Measurements from ENCODE around the gene TBXT.
"Not testable (repeated sequence)": the region's sequence is repeated elsewhere in the genome, so short reads cannot be mapped to it uniquely, and the experiment has no call there.

The TBXT gene

DNA sequence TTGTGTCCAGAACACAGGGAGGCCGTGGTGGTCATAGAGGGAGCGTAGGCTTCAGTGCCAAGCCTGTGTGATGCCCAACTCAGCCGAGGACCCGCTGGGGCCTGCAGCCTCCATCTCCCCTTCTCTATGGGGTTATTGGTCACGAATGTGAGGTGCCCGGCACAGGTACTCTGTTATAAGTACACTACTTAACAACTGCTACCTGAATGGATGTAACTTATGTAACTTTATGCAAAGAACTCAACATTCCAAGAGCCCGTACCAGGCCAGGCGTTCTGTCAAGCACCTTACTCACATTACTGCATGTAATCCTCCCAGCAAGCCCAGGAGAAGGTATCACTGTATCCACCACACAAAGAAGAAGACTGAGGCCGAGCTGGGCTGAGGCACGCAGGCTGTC, 24.5 kb upstream of the TBXT start:
- H3K9me3 Mint-ChIP-seq: peaks cover 3% of the 10 kb centered on the region
- no peaks in the 10 kb centered on the region for H3K4me1 Mint-ChIP-seq (ENCODE audit: low read depth)
- H3K4me3 Mint-ChIP-seq: no peak overlapping the region
- no peak overlapping the region for H3K27ac Mint-ChIP-seq
- no peaks in the 10 kb centered on the region for H3K27me3 Mint-ChIP-seq
- no peaks in the 10 kb centered on the region for H3K36me3 Mint-ChIP-seq (ENCODE audit: low read depth)

DNA sequence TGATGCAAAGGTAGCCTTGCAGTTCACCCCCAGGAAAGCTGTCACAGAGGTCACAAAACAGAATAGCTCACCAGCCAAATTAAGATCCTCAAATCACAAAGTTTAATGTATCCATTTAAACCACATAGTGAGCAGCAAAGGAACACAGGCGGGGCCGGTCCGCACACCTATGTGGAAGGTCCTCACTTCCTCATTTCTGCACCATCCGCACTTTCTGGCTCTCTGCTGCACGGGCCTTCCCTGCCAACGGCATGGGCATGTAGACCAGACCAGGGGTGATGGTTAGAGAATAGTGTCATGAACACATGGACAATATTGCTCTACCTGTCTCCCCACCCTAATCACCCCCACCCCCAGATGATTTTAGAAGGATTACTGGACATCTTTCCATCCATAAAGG, 12.1 kb upstream of the TBXT start:
- Mint-ChIP-seq H3K27ac (no peak overlapping the region), H3K4me1 (ENCODE audit: low read depth) (no peaks in the 10 kb centered on the region), H3K9me3 (no peaks in the 10 kb centered on the region), H3K4me3 (no peak overlapping the region), H3K27me3 (peaks cover 25% of the 10 kb centered on the region), H3K36me3 (ENCODE audit: low read depth) (no peaks in the 10 kb centered on the region)

DNA sequence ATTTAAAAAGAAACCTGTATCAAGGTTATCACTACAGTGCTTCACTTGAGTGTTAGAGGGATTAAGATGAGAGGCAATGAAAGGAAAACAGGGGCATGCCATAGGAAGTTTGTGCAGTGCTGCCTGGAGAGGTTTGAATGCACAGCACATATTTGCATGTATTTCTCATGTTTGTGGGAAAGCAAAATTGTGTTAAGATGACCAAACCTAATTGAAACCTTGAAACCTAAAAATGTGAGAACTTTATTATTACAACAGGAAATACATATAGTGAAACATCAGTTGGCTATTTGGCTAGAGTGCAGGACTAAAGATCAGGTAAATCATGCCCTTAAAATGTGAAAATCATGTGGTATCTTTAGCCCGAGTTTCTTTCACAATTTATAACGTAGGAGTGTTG, 8.5 kb upstream of the TBXT start:
- Mint-ChIP-seq H3K4me1 (ENCODE audit: low read depth) (no peaks in the 10 kb centered on the region), H3K27ac (no peak overlapping the region), H3K27me3 (peaks cover 7% of the 10 kb centered on the region), H3K9me3 (no peaks in the 10 kb centered on the region), H3K4me3 (no peak overlapping the region), H3K36me3 (ENCODE audit: low read depth) (no peaks in the 10 kb centered on the region)

DNA sequence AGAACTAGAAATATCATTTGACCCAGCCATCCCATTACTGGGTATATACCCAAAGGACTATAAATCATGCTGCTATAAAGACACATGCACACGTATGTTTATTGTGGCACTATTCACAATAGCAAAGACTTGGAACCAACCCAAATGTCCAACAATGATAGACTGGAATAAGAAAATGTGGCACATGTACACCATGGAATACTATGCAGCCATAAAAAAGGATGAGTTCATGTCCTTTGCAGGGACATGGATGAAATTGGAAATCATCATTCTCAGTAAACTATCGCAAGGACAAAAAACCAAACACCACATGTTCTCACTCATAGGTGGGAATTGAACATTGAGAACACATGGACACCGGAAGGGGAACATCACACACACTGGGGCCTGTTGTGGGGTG, 7.4 kb upstream of the TBXT start:
- not testable (repeated sequence) for H3K36me3 Mint-ChIP-seq (ENCODE audit: low read depth); H3K4me3 Mint-ChIP-seq
- H3K27me3 Mint-ChIP-seq: peaks cover 15% of the 10 kb centered on the region

DNA sequence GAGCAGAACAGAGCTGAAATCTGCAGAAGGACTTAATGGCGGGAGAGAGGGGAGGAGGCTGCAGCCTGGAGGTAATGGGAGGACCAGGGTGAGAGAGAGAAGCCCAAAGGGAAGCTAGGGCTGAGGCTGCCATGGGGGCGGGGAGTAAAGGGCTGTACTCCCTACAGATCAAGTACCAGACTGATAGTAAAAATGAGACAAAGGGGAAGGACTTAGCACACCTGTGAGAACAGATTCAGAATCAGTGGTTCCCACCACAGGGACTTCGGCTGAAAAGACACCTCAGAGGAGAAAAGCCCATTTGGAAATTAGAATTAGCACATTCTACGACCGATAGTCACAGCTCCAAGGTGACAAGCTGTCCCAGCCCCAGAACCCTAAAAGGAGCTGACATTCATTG, 6.4 kb upstream of the TBXT start:
- Mint-ChIP-seq H3K27me3 (peaks cover 24% of the 10 kb centered on the region), H3K27ac (no peak overlapping the region), H3K4me3 (no peak overlapping the region), H3K4me1 (ENCODE audit: low read depth) (no peaks in the 10 kb centered on the region), H3K36me3 (ENCODE audit: low read depth) (no peaks in the 10 kb centered on the region), H3K9me3 (no peaks in the 10 kb centered on the region)

More for the DNA sequence above, 7.4 kb upstream of the TBXT start:
- not testable (repeated sequence) for H3K4me1 Mint-ChIP-seq (ENCODE audit: low read depth); H3K27ac Mint-ChIP-seq; H3K9me3 Mint-ChIP-seq

DNA sequence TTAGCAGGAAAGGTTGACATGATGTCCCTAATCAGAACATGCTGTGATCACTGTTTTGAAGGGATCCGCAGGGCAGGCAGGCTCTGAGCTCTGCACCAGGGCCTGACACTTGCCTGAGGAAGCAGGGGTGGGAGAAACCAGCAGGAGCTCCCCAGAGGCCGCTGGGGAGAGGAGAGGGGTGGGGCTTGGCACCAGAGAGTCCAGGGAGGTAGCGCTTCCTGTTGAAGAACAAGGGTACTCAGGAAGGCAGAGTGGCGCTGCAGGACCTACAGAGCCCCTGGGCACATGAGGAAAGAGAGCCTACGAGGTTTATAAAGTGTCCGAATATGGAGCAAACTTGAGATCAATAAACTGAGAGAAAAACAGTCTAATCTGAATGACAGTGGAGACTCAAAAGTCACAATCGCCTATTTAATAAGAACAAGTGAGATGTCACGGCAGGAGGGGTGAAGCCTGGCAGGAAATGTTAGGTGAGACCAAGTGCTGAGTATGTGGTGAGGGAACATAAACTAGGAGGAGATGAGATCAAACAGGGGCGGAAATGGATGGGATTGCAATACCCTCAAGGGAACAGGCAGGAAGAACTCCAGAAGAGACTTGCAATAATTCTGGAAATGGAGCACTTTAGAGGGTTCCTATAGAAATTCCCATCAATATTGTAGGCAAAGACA, 5.8 kb upstream of the TBXT start:
- H3K27ac Mint-ChIP-seq: no peak overlapping the region

DNA sequence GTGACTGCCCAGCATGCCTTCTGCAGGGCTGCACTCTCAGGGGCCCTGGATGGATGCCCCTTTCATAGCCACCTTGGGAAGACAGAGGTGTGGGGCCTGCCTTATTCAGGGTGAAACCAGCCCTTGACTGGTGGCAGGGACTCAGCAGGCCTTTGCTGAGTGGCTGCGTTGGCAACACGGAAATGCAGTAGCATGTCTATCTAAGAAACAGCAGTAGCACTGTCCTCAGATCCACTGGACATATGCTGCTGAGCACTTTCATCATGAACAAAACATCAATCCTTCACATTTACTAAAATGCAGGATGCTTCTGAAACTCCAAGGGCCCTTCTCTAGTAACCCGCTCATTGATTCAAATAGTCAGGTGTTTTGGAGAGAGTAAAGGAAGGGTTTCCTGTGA, 4.9 kb upstream of the TBXT start:
- Mint-ChIP-seq H3K9me3 (no peaks in the 10 kb centered on the region), H3K27ac (no peak overlapping the region), H3K4me3 (no peak overlapping the region), H3K4me1 (ENCODE audit: low read depth) (peaks cover 8% of the 10 kb centered on the region), H3K27me3 (peaks cover 32% of the 10 kb centered on the region), H3K36me3 (ENCODE audit: low read depth) (no peaks in the 10 kb centered on the region)

More for the DNA sequence above, 5.8 kb upstream of the TBXT start:
- no peaks in the 10 kb centered on the region for H3K9me3 Mint-ChIP-seq
- H3K27me3 Mint-ChIP-seq: peaks cover 29% of the 10 kb centered on the region
- H3K4me3 Mint-ChIP-seq: no peak overlapping the region
- H3K36me3 Mint-ChIP-seq (ENCODE audit: low read depth): no peaks in the 10 kb centered on the region
- peaks cover 5% of the 10 kb centered on the region for H3K4me1 Mint-ChIP-seq (ENCODE audit: low read depth)

DNA sequence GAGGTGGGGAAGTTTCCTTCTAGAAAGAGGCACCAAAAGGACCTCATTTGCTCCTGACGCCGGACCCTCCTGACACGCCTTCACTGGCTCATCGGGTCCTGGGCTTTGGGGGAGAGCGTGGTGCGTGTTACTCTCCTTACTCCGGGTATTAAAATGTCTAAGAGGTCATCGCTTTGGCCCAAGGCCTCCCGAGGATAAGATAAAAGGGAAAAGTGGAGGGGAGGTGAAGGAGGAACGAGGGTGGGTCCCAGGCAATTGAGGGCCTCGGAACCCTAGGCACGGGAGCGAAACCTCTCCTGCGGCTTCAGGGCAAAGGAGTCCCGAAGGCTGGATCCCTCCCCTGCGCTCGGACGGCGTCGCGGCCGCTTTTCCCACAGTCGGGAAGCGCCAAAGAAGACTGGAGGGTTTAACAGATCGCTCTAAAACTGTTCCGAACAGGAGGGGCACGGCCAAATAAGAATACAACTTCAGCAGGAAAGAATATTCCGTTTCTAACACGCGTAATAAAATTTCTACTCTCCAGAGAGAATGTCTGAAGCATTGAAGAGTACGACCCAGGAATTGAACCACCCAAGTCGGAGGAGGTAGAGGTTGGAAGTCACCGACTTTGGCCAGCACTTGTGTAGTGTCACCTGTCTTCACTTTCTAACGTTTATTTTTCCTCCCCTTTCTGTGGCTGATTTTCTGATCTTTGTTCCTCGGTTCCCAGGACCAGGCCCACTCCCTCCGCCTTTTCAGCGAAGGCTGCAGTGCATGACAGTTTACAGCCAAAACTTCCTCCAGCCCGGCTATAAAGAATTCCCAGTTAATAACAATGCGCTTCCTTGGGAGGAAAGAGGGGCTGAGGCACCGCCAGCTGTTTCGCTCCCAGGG, 2.1 kb upstream of the TBXT start:
- Mint-ChIP-seq H3K36me3 (ENCODE audit: low read depth) (no peaks in the 10 kb centered on the region), H3K27ac (no peak overlapping the region), H3K4me3 (no peak overlapping the region), H3K9me3 (no peaks in the 10 kb centered on the region), H3K27me3 (peaks cover 50% of the 10 kb centered on the region), H3K4me1 (ENCODE audit: low read depth) (peaks cover 14% of the 10 kb centered on the region)

DNA sequence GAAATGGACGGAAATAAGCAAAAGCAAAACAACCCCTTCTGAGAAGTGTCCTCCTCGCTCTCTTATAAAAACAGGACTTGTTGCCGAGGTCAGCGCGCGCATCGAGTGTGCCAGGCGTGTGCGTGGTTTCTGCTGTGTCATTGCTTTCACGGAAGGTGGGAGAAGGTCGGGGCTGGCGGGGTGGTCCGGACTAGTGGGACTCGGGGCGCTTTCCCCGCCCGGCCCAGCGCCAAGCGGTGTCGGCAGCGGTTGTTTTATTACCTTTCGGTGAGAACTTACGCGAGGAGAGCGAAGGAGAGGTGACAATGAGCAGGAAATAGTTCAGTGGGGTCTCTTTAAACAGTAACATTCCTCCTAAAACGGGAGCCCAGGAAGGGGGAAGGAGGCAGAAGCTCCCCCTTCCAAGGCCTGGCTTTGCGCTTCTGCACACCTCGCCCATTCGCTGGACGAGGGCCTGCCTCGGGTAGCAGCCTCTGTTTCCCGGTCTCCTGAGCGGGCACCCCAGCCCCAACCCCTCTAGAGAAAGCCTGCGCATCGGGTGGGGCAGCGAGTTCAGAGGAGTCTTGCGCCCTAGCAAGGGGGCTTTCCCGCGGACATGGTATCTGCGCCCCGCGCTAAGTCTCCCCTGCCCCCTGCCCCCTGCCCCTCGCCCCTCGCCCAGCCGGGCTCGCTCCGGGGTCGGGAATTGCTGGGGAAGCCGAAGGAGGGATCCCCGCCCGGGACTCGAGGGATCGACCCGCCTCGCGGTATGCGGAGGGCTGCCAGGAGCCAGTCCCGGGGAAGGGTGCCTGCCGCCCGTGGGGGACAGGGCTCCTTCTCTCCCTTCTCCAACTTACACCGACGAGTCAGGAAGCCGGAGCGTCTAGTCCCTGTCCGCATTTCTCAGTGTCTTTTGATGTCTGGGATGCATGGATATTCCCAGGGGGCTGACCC, 1.2 kb upstream of the TBXT start:
- Mint-ChIP-seq H3K4me1 (ENCODE audit: low read depth) (peaks cover 14% of the 10 kb centered on the region), H3K27me3 (peaks cover 59% of the 10 kb centered on the region), H3K36me3 (ENCODE audit: low read depth) (no peaks in the 10 kb centered on the region), H3K4me3 (peak overlapping the region; percentile 77), H3K27ac (peak overlapping the region; percentile 16), H3K9me3 (no peaks in the 10 kb centered on the region)

DNA sequence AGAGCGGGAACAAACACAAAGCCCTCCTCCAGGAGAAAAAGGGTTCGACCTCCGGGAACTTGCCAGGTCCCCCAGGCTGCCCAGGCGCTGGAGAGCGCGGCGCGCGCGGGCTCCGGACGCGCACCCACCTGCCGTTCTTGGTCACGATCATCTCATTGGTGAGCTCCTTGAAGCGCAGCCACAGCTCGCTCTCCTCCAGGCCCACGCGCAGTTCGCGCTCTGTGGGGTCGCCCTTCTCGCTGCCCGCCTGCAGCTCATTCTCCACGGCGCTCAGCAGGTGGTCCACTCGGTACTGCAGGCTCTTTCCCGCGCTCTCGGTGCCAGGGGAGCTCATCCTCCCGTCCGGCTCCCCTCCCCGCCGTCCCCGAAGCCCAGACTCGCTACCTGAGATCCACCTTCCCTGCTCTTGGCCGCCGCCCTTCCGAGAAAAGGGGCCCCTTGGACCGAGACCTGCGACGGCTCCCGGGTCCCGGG, 356 bp downstream of the TBXT start:
- Mint-ChIP-seq H3K4me3 (no peak overlapping the region), H3K4me1 (ENCODE audit: low read depth) (peaks cover 22% of the 10 kb centered on the region), H3K36me3 (ENCODE audit: low read depth) (no peaks in the 10 kb centered on the region), H3K9me3 (no peaks in the 10 kb centered on the region), H3K27ac (no peak overlapping the region), H3K27me3 (peaks cover 71% of the 10 kb centered on the region)

DNA sequence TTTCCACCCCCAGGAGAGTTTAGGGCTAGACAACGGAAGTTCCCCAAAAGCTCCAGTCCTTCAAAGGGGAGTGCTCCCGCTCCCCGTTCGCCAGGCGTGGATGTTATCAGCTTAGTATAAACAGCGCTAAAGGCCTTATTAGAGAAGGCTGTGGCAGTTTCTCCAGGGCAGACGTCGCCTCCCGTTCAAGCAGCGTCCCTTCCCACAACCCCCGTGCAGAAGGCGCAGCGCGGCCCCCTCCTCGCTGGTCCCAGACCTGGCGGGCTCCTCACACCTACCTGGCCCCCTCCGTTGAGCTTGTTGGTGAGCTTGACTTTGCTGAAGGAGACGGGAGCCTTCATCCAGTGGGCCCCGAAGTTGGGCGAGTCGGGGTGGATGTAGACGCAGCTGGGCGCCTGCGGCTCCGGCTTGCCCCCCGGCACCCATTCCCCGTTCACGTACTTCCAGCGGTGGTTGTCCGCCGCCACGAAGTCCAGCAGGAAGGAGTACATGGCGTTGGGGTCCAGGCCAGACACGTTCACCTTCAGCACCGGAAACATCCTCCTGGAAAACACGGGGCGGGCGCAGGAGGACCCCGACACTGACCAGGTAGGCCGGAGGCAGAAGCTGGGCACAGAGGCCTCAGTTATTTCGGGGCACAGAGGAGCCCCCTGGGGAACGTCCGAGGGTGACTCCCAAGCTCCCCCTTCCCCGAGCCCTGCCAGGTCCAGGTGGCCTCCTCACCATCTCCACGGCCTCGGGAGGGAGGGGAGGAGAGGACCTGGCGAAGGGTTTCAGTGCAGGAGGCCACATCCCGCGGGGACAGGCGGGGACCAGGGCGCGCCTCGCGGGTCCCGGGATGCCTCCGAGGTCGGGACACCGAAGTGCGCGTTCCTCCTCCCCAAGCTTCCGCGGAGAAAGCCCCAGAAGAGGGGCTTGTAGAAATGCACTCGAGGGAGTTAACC, 1.1 kb downstream of the TBXT start:
- H3K4me3 Mint-ChIP-seq: no peak overlapping the region
- peaks cover 26% of the 10 kb centered on the region for H3K4me1 Mint-ChIP-seq (ENCODE audit: low read depth)
- no peaks in the 10 kb centered on the region for H3K9me3 Mint-ChIP-seq
- H3K27ac Mint-ChIP-seq: no peak overlapping the region
- peaks cover 75% of the 10 kb centered on the region for H3K27me3 Mint-ChIP-seq
- H3K36me3 Mint-ChIP-seq (ENCODE audit: low read depth): no peaks in the 10 kb centered on the region

DNA sequence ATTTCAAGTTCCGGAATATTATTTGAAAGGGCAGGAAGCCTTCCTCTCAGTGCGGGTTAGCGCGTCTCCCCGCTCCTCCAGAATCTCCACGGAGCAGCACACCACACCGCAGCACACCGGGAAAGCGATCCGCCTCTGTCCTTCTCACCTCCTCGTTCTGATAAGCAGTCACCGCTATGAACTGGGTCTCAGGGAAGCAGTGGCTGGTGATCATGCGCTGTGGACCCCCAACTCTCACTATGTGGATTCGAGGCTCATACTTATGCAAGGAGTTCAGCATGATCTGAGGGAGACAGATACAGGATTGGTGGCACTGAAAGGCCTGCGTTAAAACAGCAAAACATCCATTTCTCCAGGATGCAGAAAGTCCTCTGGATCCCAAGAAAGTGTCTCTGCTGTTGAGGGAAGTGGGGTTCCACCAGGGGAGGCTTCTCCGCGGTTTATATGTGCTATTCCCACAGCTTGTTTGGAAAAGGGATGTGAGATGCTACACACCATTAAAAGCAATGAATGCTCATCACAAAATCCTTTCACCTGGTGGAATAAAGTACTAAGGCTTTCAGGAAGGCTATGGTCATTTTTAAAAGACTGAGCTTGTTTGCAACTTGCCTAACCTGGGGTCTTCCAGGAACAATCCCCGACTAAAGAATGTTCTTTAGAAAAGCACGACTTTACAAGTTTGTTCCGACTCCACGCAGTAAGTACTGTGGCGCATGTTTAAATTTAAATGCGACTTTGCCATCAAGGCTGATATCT, 1.9 kb downstream of the TBXT start:
- H3K4me3 Mint-ChIP-seq: no peak overlapping the region
- no peaks in the 10 kb centered on the region for H3K36me3 Mint-ChIP-seq (ENCODE audit: low read depth)
- H3K27ac Mint-ChIP-seq: no peak overlapping the region
- peaks cover 74% of the 10 kb centered on the region for H3K27me3 Mint-ChIP-seq
- no peaks in the 10 kb centered on the region for H3K9me3 Mint-ChIP-seq
- H3K4me1 Mint-ChIP-seq (ENCODE audit: low read depth): peaks cover 26% of the 10 kb centered on the region

DNA sequence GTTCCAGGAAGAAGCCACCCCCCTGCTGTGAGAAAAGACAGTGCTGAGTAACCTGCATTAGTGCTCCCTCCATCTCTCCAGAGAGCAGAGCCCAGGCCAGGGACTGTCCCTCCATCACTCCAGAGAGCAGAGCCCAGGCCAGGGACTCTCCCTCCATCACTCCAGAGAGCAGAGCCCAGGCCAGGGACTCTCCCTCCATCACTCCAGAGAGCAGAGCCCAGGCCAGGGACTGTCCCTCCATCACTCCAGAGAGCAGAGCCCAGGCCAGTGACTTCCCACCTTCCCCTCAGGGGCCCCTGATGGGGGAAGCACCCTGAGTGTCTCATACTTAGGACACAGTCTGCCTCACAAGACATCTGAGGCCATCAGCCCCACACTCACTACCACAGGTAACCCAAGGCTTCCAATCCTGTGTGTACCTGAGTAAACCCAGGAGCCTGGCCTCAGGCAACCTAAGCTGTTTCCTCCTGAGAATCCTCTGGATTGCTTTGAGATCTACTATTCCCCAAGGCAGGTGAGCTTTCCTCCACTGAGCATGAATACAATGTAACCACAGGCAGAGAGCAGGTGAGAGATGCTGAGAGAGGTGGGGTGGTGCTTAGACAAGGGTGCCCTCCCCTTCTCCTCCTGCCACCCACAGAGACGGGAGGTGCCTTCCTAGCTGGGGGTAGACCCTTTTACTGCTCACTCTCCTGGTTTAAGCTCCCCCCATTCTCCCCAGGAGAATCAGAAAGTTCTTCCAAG, 4.9 kb downstream of the TBXT start:
- Mint-ChIP-seq H3K27ac (no peak overlapping the region), H3K27me3 (peaks cover 69% of the 10 kb centered on the region), H3K9me3 (no peaks in the 10 kb centered on the region), H3K36me3 (ENCODE audit: low read depth) (no peaks in the 10 kb centered on the region), H3K4me1 (ENCODE audit: low read depth) (peaks cover 18% of the 10 kb centered on the region), H3K4me3 (no peak overlapping the region)
